NCI-H748 (cell line): ENCODE data around the gene NACAD.

Experiments
- DNase-seq: peaks from one replicate; lab custom pipeline; 2025; ENCODE audit not compliant: unreplicated experiment; lab: John Stamatoyannopoulos, UW

Gene NACAD

GRCh38 chr7:45088821-45089340, at the start of gene NACAD:
Gene NACAD, minus strand, starts transcription at chr7:45088969. Its CDS starts 75 bp downstream, at chr7:45088894.
- DNase-seq, result no peak

GRCh38 chr7:45136106-45137060, 47.6 kb upstream of the NACAD start:
- DNase-seq, result peak; percentile 68

GRCh38 chr7:45133877-45134276, 45.1 kb upstream of the NACAD start:
- no peak for DNase-seq

GRCh38 chr7:45133352-45133751, 44.6 kb upstream of the NACAD start:
- DNase-seq, result no peak

GRCh38 chr7:45132708-45133320, 44.0 kb upstream of the NACAD start:
- DNase-seq, result no peak

GRCh38 chr7:45131891-45132290, 43.1 kb upstream of the NACAD start:
- DNase-seq, result no peak

- DNase-seq, result no peak
Observed at GRCh38 chr7:45130910-45131309, 42.1 kb upstream of the NACAD start.

- no peak for DNase-seq
Observed at GRCh38 chr7:45129906-45130305, 41.1 kb upstream of the NACAD start.

GRCh38 chr7:45129181-45129800, 40.5 kb upstream of the NACAD start:
- no peak for DNase-seq

- DNase-seq, result no peak
Observed at GRCh38 chr7:45126920-45127319, 38.2 kb upstream of the NACAD start.

GRCh38 chr7:45126201-45126600, 37.4 kb upstream of the NACAD start:
- DNase-seq, result no peak

GRCh38 chr7:45125193-45125904, 36.6 kb upstream of the NACAD start:
- no peak for DNase-seq

GRCh38 chr7:45123913-45124710, 35.3 kb upstream of the NACAD start:
- DNase-seq, result no peak

- no peak for DNase-seq
Observed at GRCh38 chr7:45122975-45123860, 34.4 kb upstream of the NACAD start.

- no peak for DNase-seq
Observed at GRCh38 chr7:45119550-45119949, 30.8 kb upstream of the NACAD start.

GRCh38 chr7:45118889-45119331, 30.1 kb upstream of the NACAD start:
- no peak for DNase-seq

GRCh38 chr7:45118292-45118691, 29.5 kb upstream of the NACAD start:
- DNase-seq, result no peak

- DNase-seq, result no peak
Observed at GRCh38 chr7:45117582-45117981, 28.8 kb upstream of the NACAD start.

GRCh38 chr7:45116048-45116447, 27.3 kb upstream of the NACAD start:
- DNase-seq, result no peak
